Frontal cortex (tissue), 4 donors: ENCODE measurements around the gene PAM16. TPM values are rescaled to one million over a fixed set of nuclear protein-coding genes. Genes with fewer than 3 reads are reported as not detected.

Experiments
- DNase-seq, 2 donors: peaks; one replicate each; pipeline ENCODE4 v3.0.0; 2012; ENCODE audit warnings: low spot score in 2 of 2
- FAIRE-seq: peaks from 2 replicates; lab custom pipeline; 2012; peaks lifted over from hg19 to GRCh38; lab: Jason Lieb, UNC
- total RNA-seq: library from RNA; depleted of rRNA; stranded (reverse); fragments of >200 nt; gene quantifications from one replicate; pipeline ENCODE4 v1.2.3, GENCODE V29; 2014
- donor health status: control.
- donor health status: control.
- donor health status: control.

The PAM16 gene
- total RNA-seq, 1 donor from 2014 or later, result 28.5 TPM

GRCh38 chr16:4324492-4325252, 26.4 kb downstream of the PAM16 start:
- no peak for FAIRE-seq
- no peak for DNase-seq

GRCh38 chr16:4323845-4324488, 27.2 kb downstream of the PAM16 start:
- peak in 1 of 2 donors; percentile 75 for DNase-seq
- no peak for FAIRE-seq

- DNase-seq (peak; percentile 65 to 77), FAIRE-seq (no peak)
Observed at GRCh38 chr16:4323071-4323844, 27.9 kb downstream of the PAM16 start.

GRCh38 chr16:4322121-4323052, 28.7 kb downstream of the PAM16 start:
- FAIRE-seq, result no peak
- DNase-seq, result no peak

- DNase-seq (no peak), FAIRE-seq (no peak)
Observed at GRCh38 chr16:4321286-4322120, 29.6 kb downstream of the PAM16 start.

GRCh38 chr16:4320571-4321137, 30.5 kb downstream of the PAM16 start:
- FAIRE-seq (no peak), DNase-seq (no peak)

GRCh38 chr16:4319454-4320421, 31.4 kb downstream of the PAM16 start:
- FAIRE-seq, result no peak
- DNase-seq, result no peak

- no peak for FAIRE-seq
- DNase-seq, result no peak
Observed at GRCh38 chr16:4318967-4319366, 32.2 kb downstream of the PAM16 start.

GRCh38 chr16:4318451-4318910, 32.6 kb downstream of the PAM16 start:
- FAIRE-seq (no peak), DNase-seq (no peak)

GRCh38 chr16:4317532-4318450, 33.3 kb downstream of the PAM16 start:
- no peak for DNase-seq
- FAIRE-seq, result no peak

GRCh38 chr16:4316864-4317531, 34.1 kb downstream of the PAM16 start:
- FAIRE-seq, result no peak

GRCh38 chr16:4316108-4316863, 34.8 kb downstream of the PAM16 start:
- FAIRE-seq, result no peak
- no peak for DNase-seq

More at GRCh38 chr16:4316864-4317531, 34.1 kb downstream of the PAM16 start:
- peak in 1 of 2 donors; percentile 62 for DNase-seq

GRCh38 chr16:4315186-4316107, 35.7 kb downstream of the PAM16 start, which contains the start of gene GLIS2:
Gene GLIS2, plus strand, starts transcription at chr16:4316067. Its CDS starts 16,214 bp downstream, at chr16:4332281.
- DNase-seq (peak; percentile 80 to 86), FAIRE-seq (no peak)
